Stomach (tissue), 9 donors: ENCODE results near the gene UBTD1. TPM values are rescaled to one million over a fixed set of nuclear protein-coding genes. Genes with fewer than 3 reads are reported as not detected.

Experiments
- DNase-seq, 2 donors: peaks; one replicate each; pipeline versions ENCODE4 v3.0.0 to v3.0.0-alpha.2; 2013 to 2019
- H3K27ac ChIP-seq, 5 donors: fragments of 200-600 bp in 4 of 5; sonication (generic) in 4 of 5; one replicate each; pipeline ENCODE4 v1.5.1; 2013 to 2019; ENCODE audit warnings: mild to moderate bottlenecking in 1 of 5, moderate library complexity in 1 of 5
- H3K27me3 ChIP-seq, 3 donors: fragments of 200-600 bp; sonication (generic); one replicate each; pipeline ENCODE4 v1.5.1; 2017 to 2019; ENCODE audit warnings: mixed run types in 1 of 3
- H3K36me3 ChIP-seq, 4 donors: fragments of 200-600 bp; sonication (generic); 1 replicate in 3 of 4; 2 replicates in 1 of 4; pipeline ENCODE4 v1.5.1; 2016 to 2019
- H3K4me1 ChIP-seq, 4 donors: fragments of 200-600 bp; sonication (generic); one replicate each; pipeline ENCODE4 v1.5.1; 2016 to 2019
- H3K4me3 ChIP-seq, 4 donors: fragments of 200-600 bp; sonication (generic) in 3 of 4; one replicate each; pipeline ENCODE4 v1.5.1; 2016 to 2019; ENCODE audit warnings: mild to moderate bottlenecking in 1 of 4
- H3K9me3 ChIP-seq, 4 donors: fragments of 200-600 bp; sonication (generic); one replicate each; pipeline ENCODE4 v1.5.1; 2016 to 2019
- CTCF ChIP-seq, 7 experiments: fragments of 450-650 bp in 4 of 7; fragments of 200-600 bp in 3 of 7; sonication (generic) in 3 of 7; IDR thresholded peaks; one replicate each; pipeline ENCODE4 v1.5.1; 2016 to 2019; ENCODE audit warnings: antibody characterized with exemption in 7 of 7, control low read depth in 2 of 7, mild to moderate bottlenecking in 1 of 7
- EP300 ChIP-seq: sonication (generic); formaldehyde crosslinking; IDR thresholded peaks from one replicate; pipeline ENCODE4 v1.6.1; 2017; ENCODE audit warnings: antibody characterized with exemption
- POLR2A ChIP-seq, 4 donors: fragments of 450-650 bp; IDR thresholded peaks; one replicate each; pipeline ENCODE4 v1.6.1; 2016; ENCODE audit warnings: antibody characterized with exemption in 4 of 4, control low read depth in 2 of 4, mild to moderate bottlenecking in 1 of 4, moderate library complexity in 1 of 4
- POLR2AphosphoS5 ChIP-seq, 3 donors: sonication (generic); formaldehyde crosslinking; IDR thresholded peaks; one replicate each; pipeline ENCODE4 v1.6.1; 2016; ENCODE audit warnings: antibody characterized with exemption in 3 of 3
- WGBS, 5 donors: extraction: QIAGEN DNeasy Blood & Tissue Kit in 3 of 5; methylation state at CpG; one replicate each; pipeline versions ENCODE4 v1.1.5 to v1.1.7; 2013 to 2018; 5-methylcytosine and 5-hydroxymethylcytosine counted together
- intact Hi-C: fragments of 100-400 bp; cut with DNase I; formaldehyde crosslinking; loops from one replicate; pipeline ENCODE4 v1.15.1; 2023; ENCODE audit warnings: low total_unique reads
- polyA plus RNA-seq, 3 donors: library from polyadenylated mRNA; stranded (reverse); fragments of 200-250 nt; gene quantifications; one replicate each; pipeline ENCODE4 v1.2.3, GENCODE V29; 2013
- total RNA-seq, 5 donors: library from RNA; depleted of rRNA; stranded (reverse); fragments of >200 nt; gene quantifications; one replicate each; pipeline versions ENCODE4 v1.1.0 to v1.2.3, GENCODE V29; 2014 to 2016
- donor health status: healthy with polysubstance abuse.
- donor health status: Bipolar disorder and iron deficiency.
- donor health status: healthy.

UBTD1 gene
- total and polyA plus RNA-seq, 8 donors: 1.3 to 22.9 (median 8.1) TPM

- DNase-seq: no peak
- no peak overlapping the region for H3K4me3 ChIP-seq
- intact Hi-C loops: no loop called here
- H3K9me3 ChIP-seq: no peaks in the 10 kb centered on the region
- H3K4me1 ChIP-seq: no peaks in the 10 kb centered on the region
- no peaks in the 10 kb centered on the region for H3K27me3 ChIP-seq
- no peaks in the 10 kb centered on the region for H3K36me3 ChIP-seq
- TF ChIP-seq EP300 (no peak), POLR2AphosphoS5 (IDR thresholded peaks at IDR 0.05) (no peak), CTCF (IDR thresholded peaks at IDR 0.05) (no peak), POLR2A (IDR thresholded peaks at IDR 0.05) (no peak)
- H3K27ac ChIP-seq: no peak overlapping the region
- WGBS, 5 donors: 76 to 90% (median 83%) methylated on average over 13 of the region's 13 CpGs
Measured at GRCh38 chr10:97608991-97609561, 110.4 kb downstream of the UBTD1 start.

GRCh38 chr10:97611473-97611872, 112.7 kb downstream of the UBTD1 start:
- intact Hi-C loops: no loop called here
- no peak overlapping the region for H3K4me3 ChIP-seq
- no peaks in the 10 kb centered on the region for H3K27me3 ChIP-seq
- DNase-seq: no peak
- no peaks in the 10 kb centered on the region for H3K4me1 ChIP-seq
- TF ChIP-seq POLR2AphosphoS5 (IDR thresholded peaks at IDR 0.05): no peak
- no peak for TF ChIP-seq EP300
- TF ChIP-seq CTCF (IDR thresholded peaks at IDR 0.05): no peak
- TF ChIP-seq POLR2A (IDR thresholded peaks at IDR 0.05): no peak
- H3K9me3 ChIP-seq: no peaks in the 10 kb centered on the region
- WGBS, 5 donors: 77 to 92% (median 83%) methylated on average over 9 to 12 of the region's 12 CpGs
- H3K36me3 ChIP-seq: peaks cover 0 to 21% (median 10%) of the 10 kb centered on the region in 4 donors
- no peak overlapping the region for H3K27ac ChIP-seq

GRCh38 chr10:97612386-97612785, 113.7 kb downstream of the UBTD1 start:
- intact Hi-C loops: no loop called here
- H3K4me3 ChIP-seq: no peak overlapping the region
- WGBS, 5 donors: 28 to 37% (median 33%) methylated on average over 2 of the region's 2 CpGs
- no peaks in the 10 kb centered on the region for H3K9me3 ChIP-seq
- H3K27ac ChIP-seq: no peak overlapping the region
- TF ChIP-seq CTCF (IDR thresholded peaks at IDR 0.05) (peak in 3 of 7 experiments; percentile 16 to 42 (median 18)), POLR2AphosphoS5 (IDR thresholded peaks at IDR 0.05) (no peak)
- H3K36me3 ChIP-seq: peaks cover 0 to 25% (median 14%) of the 10 kb centered on the region in 4 donors
- DNase-seq: peak in 1 of 2 donors; percentile 63
- no peaks in the 10 kb centered on the region for H3K27me3 ChIP-seq
- no peaks in the 10 kb centered on the region for H3K4me1 ChIP-seq

GRCh38 chr10:97618285-97618684, 119.6 kb downstream of the UBTD1 start:
- H3K27me3 ChIP-seq: no peaks in the 10 kb centered on the region
- H3K27ac ChIP-seq: no peak overlapping the region
- no peak for TF ChIP-seq POLR2A (IDR thresholded peaks at IDR 0.05)
- TF ChIP-seq POLR2AphosphoS5 (IDR thresholded peaks at IDR 0.05): no peak
- no peak for TF ChIP-seq EP300
- TF ChIP-seq CTCF (IDR thresholded peaks at IDR 0.05): no peak
- no peaks in the 10 kb centered on the region for H3K4me1 ChIP-seq
- no peaks in the 10 kb centered on the region for H3K9me3 ChIP-seq
- intact Hi-C loops: no loop called here
- peaks cover 0 to 32% (median 14%) of the 10 kb centered on the region in 4 donors for H3K36me3 ChIP-seq
- 87 to 99% (median 97%) methylated on average over 4 of the region's 4 CpGs for WGBS, 5 donors
- DNase-seq: no peak
- H3K4me3 ChIP-seq: no peak overlapping the region
